Measurements from ENCODE around the gene RASSF8.
A peak's percentile ranks its signal among the peaks of the same experiment; 100 is the strongest.

Gene RASSF8

DNA sequence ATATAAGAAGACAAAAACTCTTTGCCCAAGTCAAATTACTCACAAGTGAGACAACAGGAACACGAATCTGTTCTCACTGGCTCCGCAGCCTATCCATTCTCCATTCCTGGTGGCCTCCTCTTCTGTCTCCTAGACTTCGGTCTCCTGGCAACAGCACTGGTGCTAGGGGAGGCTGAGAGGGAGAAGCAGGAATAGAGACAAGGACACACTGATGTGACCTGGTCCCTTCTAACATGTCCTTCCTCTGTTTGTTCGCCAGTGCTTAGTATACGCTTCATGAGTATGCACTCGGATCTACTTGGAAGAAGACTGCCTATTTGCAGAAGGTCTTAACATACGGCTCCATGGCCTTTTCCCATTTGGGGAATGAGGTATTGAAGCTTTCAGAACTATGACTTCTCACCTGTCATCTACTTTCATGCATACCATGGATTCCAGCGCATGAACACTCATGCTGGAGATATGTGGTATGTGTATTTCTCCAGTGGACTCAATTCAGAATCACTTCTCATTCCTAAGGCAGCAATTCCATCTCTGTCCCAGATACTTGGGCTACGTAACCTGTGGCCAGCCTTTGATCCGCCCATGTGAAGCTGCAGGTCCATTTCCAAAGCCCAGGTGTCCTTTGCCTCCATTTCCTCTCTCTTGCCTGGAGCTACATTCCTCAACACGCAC is 132.5 kb downstream of the RASSF8 start:
- no peak for DNase-seq (ENCODE audit: low spot score)

DNA sequence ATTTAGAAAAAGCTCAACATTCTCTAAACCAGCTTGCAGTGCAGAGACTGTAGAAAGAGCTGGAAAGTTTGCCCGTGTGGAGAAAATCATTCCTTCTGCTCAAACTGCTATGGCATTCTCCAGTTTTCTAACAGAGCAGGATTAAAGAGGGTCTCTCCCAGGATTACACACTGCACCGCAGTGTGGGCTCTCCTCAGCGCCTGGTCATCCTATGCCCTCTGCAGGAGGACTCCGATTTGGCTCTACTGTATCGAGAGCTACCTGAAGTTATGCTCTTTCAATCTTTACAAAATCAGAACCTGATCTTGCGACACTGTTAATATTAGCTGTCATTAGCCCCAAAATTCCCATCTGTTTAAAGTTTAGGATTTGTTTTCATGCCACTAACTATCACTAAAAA is 133.3 kb downstream of the RASSF8 start:
- DNase-seq (ENCODE audit: low spot score), result no peak

More for the DNA sequence above, 132.5 kb downstream of the RASSF8 start:
- TF ChIP-seq, protein P1, sequence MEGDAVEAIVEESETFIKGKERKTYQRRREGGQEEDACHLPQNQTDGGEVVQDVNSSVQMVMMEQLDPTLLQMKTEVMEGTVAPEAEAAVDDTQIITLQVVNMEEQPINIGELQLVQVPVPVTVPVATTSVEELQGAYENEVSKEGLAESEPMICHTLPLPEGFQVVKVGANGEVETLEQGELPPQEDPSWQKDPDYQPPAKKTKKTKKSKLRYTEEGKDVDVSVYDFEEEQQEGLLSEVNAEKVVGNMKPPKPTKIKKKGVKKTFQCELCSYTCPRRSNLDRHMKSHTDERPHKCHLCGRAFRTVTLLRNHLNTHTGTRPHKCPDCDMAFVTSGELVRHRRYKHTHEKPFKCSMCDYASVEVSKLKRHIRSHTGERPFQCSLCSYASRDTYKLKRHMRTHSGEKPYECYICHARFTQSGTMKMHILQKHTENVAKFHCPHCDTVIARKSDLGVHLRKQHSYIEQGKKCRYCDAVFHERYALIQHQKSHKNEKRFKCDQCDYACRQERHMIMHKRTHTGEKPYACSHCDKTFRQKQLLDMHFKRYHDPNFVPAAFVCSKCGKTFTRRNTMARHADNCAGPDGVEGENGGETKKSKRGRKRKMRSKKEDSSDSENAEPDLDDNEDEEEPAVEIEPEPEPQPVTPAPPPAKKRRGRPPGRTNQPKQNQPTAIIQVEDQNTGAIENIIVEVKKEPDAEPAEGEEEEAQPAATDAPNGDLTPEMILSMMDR (IDR thresholded peaks at IDR 0.05; ENCODE audit: extremely low read depth, missing control alignments), result no peak

DNA sequence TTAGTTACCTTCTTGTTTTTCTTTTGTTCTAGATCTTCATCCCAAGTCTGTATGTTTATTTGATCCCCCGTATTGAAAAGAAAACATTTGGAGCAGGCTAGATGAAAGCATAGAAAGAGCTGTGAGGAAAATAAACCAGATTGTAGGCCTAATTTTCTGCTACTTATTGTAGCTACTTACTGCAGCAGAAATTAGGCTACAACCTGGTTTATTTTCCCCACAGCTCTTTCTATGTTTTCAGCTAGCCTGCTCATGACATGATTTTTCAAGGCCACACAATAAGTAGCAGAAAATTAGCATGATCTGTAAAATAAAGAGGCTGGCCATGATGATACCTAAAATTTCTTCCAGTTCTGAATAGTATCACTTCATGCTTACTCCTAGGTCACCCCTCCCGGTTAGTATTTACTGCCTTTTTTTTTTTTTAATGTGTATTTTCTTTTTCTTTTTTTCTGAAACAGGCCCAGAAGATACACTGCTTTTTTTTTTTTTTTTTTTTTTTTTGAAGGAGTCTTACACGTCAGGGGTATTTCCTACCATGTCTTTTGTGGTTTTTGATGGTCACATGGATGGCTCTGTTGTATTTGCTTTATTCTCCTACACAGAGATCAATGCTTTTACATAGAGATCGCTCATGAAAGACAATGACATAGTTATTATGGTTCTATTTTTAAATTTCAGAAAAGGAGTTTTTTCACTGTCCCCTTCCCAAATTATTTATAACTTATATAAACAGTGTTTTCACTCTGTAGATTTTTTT is 134.0 kb downstream of the RASSF8 start:
- no peak for DNase-seq (ENCODE audit: low spot score)
- TF ChIP-seq, protein P1 (IDR thresholded peaks at IDR 0.05; ENCODE audit: extremely low read depth, missing control alignments), result no peak

More for the DNA sequence above, 133.3 kb downstream of the RASSF8 start:
- TF ChIP-seq, protein P1 (IDR thresholded peaks at IDR 0.05; ENCODE audit: extremely low read depth, missing control alignments), result no peak

DNA sequence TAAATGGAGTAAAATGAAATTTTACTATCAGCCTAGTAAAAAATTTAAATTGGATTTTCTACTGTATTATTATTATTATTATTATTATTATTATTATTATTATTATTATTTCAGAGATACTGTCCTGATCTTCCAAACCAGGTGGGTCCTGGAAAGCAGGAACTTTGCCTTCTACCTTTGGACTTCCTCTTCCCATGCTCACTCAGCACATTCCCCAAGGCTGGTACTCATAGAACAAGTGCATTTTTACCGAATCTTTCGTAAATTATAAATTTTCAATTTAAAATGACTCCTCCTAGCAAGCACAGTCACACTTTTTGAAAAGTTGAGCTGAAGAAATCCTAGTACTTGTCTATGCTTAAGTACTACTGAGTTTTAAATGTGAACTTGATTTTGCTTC is 136.7 kb downstream of the RASSF8 start:
- TF ChIP-seq, protein P1 (IDR thresholded peaks at IDR 0.05; ENCODE audit: extremely low read depth, missing control alignments), result no peak
- DNase-seq (ENCODE audit: low spot score), result no peak

DNA sequence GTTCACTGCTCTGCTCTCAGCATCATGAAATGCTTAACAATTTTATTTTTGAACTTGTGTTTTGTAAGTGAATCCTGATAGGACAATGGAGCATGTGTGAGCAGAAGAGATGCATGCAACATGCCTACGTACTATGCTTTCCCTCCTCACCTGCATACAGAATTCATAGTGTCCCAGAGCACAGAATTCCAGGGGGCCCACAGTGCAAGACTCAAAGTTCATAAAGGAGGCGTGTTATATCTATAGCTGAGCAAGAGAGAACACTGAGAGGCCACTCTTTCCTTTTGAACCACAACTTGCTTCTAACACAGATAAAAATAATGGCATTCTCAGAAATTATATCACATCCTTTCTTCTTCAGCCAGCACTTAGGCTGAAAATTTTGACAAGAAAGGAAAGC is 137.6 kb downstream of the RASSF8 start:
- TF ChIP-seq, protein P1 (IDR thresholded peaks at IDR 0.05; ENCODE audit: extremely low read depth, missing control alignments), result no peak
- no peak for DNase-seq (ENCODE audit: low spot score)

DNA sequence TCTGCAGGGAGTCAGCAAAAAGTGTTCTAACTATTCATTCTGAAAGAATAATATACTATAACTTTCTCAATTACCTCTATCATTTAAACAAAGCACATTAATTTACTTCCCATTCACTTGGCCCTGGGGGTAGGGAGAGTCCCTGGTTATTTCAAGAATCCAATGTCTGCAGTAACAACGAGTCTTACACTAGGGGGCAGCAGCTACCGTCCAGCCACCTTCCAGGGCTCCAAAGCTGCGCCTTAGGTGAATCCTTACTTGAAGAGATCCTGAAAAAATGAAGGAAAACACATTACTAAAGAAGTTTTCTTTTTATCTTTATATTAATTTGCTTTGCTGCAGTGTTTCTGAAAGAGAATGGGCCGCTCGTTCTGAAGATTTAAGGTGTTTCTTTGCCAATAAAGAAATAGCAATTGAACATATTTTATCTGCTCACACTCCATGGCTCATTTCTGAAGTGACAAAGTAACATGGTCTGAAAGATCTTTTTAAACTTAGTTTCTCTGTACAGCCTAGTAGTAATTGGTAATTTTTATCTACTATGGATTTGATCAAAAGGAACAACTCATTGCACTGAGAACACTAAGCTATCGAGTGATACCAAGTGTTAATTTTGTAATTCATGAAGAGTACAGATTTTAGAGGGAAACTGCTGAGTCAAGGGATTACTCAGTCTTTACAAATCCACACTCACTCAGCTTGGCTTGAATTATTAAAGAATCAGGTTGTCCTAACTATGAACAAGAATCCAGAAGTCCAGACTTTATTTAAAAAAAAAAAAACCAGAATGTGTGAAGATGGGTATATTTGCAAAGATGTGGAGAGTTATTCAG is 138.8 kb downstream of the RASSF8 start:
- DNase-seq (ENCODE audit: low spot score), result peak; percentile 77
- TF ChIP-seq, protein P1 (IDR thresholded peaks at IDR 0.05; ENCODE audit: extremely low read depth, missing control alignments), result peak; percentile 67

Measured in GM20000 (cell line).